ENCODE measurements around the gene LKAAEAR1. TPM values are rescaled to one million over a fixed set of nuclear protein-coding genes. Genes with fewer than 3 reads are reported as not detected.

LKAAEAR1 gene
- total RNA-seq, 1 donor from 2014 or later, result not detected

DNA sequence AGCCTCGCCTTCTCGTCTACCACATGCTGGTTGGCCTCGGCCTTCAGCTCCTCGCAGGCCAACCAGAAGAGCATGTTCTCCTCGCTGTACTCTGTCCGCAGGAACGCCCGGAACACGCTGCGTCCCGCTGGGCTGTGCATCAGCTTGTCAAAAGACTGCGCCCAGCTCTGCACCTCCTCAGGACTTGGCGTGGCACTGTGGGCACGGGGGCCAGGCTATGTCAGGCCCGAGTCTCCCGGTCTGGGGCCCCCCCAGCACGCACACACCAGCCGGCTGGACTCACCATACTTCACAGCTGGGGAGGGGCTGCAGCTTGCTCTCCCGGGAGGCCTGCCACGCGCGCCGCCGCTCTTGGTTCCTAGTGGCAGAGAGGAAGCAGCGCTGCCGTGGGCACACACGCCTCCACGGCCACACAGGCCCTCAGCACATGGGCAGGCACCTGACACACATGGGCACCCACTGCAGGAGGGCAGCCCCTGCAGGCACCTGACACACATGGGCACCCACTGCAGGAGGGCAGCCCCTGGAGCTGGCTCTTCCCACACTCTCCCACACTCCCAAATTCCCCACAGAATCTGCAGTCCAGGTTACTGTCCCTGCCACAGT is 9.9 kb downstream of the LKAAEAR1 start:
- H3K27me3 ChIP-seq (ENCODE audit: control insufficient read depth, insufficient read depth, low read length), result no peaks in the 10 kb centered on the region
- H3K36me3 ChIP-seq (ENCODE audit: control insufficient read depth, insufficient read depth, low read length), result no peaks in the 10 kb centered on the region
- H3K4me3 ChIP-seq (ENCODE audit: low read depth, low read length), result no peak overlapping the region
- TF ChIP-seq CTCF (IDR thresholded peaks at IDR 0.05; ENCODE audit: insufficient read depth, low read length, poor library complexity, severe bottlenecking), result no peak
- DNase-seq (ENCODE audit: low read depth), result no peak

DNA sequence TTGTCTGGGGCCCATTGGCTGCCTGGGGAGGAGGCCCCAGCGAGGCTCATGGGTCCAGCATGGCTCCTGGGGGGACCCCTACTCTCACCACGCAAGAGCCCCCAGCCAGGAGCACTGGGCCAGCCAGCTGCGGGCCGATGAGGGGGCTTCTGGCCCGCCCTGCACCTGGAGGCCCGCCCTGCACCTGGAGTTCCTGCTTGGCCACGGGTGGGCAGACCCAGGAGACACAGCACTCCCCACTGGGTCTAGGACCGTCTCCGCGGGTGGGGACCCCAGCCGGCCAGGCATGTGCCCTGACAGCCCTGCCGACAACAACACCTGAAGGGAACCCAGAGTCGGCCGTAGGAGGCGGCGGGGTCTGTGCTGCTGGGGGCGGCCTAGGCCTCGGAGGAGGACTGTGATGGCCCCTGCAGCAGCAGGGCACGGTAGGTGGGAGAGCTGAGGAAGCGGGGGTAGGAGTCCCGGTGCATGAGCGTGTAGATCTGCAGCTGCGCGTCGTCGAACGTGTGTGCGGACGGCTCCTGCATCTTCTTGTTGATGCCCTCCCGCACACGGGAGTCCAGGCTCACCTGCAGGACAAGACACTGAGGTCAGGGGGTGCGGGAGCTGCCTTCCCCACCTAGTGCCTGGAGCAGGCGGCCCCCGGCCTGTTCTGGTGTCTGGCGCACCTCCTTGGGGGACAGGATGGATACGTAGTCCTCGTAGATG is 10.6 kb downstream of the LKAAEAR1 start:
- Histone ChIP-seq H3K36me3 (ENCODE audit: control insufficient read depth, insufficient read depth, low read length) (no peaks in the 10 kb centered on the region), H3K4me3 (ENCODE audit: low read depth, low read length) (no peak overlapping the region), H3K27me3 (ENCODE audit: control insufficient read depth, insufficient read depth, low read length) (no peaks in the 10 kb centered on the region)
- no peak for TF ChIP-seq CTCF (IDR thresholded peaks at IDR 0.05; ENCODE audit: insufficient read depth, low read length, poor library complexity, severe bottlenecking)
- no peak for DNase-seq (ENCODE audit: low read depth)

DNA sequence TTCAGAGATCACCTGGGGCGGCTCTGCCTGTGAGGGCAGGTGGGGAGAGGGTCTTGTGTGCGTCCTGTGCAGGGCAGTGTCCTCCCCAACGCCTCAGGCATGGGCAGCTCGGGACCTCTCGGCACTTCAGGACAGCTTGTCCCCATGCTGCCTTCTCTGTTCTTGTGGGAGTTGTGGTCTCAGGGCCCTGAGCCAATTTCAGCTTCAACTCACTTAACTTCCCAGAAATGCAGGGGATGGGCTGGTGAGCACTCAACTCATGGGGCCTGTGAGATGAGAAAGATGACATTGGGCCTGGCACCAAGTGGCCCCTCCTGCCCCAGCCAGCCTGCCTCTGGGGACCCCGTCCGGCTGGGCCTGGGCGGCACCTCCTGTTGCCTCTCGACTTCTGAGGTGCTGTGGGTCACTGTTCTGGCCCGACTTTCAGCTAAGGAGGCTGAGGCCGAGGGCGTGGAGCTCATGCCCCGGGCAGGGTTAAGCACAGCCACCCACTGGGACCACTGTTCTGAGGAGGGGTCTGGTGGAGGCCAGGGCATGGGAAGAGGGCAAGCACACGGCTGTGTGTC is 11.6 kb downstream of the LKAAEAR1 start:
- DNase-seq (ENCODE audit: low read depth), result no peak
- TF ChIP-seq CTCF (IDR thresholded peaks at IDR 0.05; ENCODE audit: insufficient read depth, low read length, poor library complexity, severe bottlenecking), result no peak
- H3K27me3 ChIP-seq (ENCODE audit: control insufficient read depth, insufficient read depth, low read length), result no peaks in the 10 kb centered on the region
- H3K36me3 ChIP-seq (ENCODE audit: control insufficient read depth, insufficient read depth, low read length), result no peaks in the 10 kb centered on the region
- H3K4me3 ChIP-seq (ENCODE audit: low read depth, low read length), result no peak overlapping the region

DNA sequence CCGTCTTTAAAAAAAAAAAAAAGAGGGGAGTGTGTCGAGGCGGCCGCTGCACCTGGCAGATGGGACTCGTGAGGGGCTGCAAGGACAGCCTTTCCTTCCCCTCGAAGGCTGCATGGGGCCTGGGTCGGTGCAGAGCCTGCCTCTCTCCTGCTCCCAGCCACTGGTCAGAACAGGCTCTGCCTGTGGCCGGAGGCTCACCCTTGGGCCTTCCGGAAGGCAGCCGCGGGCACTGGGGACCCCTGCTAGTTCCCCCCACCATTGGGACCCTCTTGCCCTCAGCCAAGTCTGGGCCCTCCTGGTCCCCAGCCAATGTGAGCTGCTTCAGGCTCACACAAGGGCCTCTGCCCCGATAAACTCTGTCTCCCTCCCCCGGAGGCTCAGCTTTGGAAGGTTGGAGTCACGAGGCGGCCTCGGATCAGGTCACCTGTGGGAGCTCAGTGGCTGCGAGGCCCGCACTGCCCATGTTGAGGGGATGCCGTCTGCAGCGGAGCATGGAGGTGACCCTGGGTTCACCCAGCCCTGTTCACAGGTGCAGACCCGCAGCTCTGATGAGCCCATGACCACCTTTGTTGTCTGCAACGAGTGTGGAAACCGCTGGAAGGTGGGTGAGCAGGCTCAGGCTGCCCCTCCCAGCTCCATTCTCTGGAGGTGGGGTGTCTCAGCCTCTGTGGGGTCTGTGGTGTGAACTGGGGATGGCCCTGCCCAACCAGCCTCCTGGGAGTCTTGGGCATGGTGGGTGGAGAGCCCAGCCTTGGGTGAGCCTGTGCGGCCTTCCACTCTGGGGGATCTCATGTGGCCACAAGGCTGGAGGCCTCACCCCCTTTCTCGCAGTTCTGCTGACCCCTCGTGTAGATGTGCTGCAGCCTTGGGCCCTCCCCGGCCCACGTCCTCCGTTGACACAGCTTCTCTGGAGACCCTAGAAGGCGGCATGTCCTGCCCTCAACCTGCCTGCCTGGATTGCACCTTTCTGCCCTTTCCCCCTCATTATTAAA is 12.6 kb downstream of the LKAAEAR1 start:
- no peaks in the 10 kb centered on the region for H3K36me3 ChIP-seq (ENCODE audit: control insufficient read depth, insufficient read depth, low read length)
- no peak overlapping the region for H3K4me3 ChIP-seq (ENCODE audit: low read depth, low read length)
- DNase-seq (ENCODE audit: low read depth), result no peak
- no peaks in the 10 kb centered on the region for H3K27me3 ChIP-seq (ENCODE audit: control insufficient read depth, insufficient read depth, low read length)
- no peak for TF ChIP-seq CTCF (IDR thresholded peaks at IDR 0.05; ENCODE audit: insufficient read depth, low read length, poor library complexity, severe bottlenecking)

GRCh38 chr20:64070244-64070993 is 13.8 kb downstream of the LKAAEAR1 start:
- TF ChIP-seq CTCF (IDR thresholded peaks at IDR 0.05; ENCODE audit: insufficient read depth, low read length, poor library complexity, severe bottlenecking), result no peak
- Histone ChIP-seq H3K36me3 (ENCODE audit: control insufficient read depth, insufficient read depth, low read length) (no peaks in the 10 kb centered on the region), H3K4me3 (ENCODE audit: low read depth, low read length) (no peak overlapping the region), H3K27me3 (ENCODE audit: control insufficient read depth, insufficient read depth, low read length) (no peaks in the 10 kb centered on the region)
- no peak for DNase-seq (ENCODE audit: low read depth)
